Dedifferentiated amniotic fluid mesenchymal stem cell (primary cell): ENCODE data around the gene PLEKHH2.

Source experiments
- DNase-seq: peaks from one replicate; pipeline ENCODE4 v3.0.0-alpha.2; 2016; ENCODE audit errors: extremely low spot score

Gene PLEKHH2

GRCh38 chr2:43810888-43811287 lies 173.8 kb downstream of the PLEKHH2 start:
- DNase-seq = no peak

GRCh38 chr2:43812006-43812405 lies 174.9 kb downstream of the PLEKHH2 start:
- DNase-seq = no peak

- no peak for DNase-seq
Measured at GRCh38 chr2:43812947-43813346, 175.9 kb downstream of the PLEKHH2 start.

- DNase-seq = no peak
Measured at GRCh38 chr2:43814711-43815110, 177.7 kb downstream of the PLEKHH2 start.
